HG03575 (cell line): ENCODE measurements around the gene ARHGEF11.

Experiments used
- ATAC-seq: cut with Tn5 transposase; IDR thresholded peaks from one replicate; pipeline ENCODE4 v1.9.1; 2021; ENCODE audit not compliant: unreplicated experiment, insufficient number of reproducible peaks, low FRiP score; ENCODE audit errors: extremely low read depth

Gene ARHGEF11

DNA sequence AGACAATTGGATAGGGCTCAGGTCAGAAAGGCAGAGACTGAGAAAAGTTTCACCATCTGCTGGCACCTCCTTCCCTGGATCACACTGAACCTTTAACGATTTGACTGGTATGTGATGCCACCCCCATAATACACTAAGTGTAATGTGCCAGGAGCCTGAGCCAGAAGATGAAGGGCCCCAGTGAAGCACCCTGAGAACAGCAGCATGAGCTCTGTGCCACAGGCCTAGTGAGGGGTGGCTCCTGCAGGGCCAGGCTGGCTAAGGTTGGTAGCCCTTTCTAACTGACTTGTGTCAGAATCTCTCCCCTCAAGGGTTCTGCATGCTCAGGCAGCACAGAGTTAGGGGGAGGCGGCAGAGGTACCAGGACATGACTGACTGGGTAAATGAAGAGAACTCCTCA is 38.9 kb downstream of the ARHGEF11 start:
- ATAC-seq = no peak

DNA sequence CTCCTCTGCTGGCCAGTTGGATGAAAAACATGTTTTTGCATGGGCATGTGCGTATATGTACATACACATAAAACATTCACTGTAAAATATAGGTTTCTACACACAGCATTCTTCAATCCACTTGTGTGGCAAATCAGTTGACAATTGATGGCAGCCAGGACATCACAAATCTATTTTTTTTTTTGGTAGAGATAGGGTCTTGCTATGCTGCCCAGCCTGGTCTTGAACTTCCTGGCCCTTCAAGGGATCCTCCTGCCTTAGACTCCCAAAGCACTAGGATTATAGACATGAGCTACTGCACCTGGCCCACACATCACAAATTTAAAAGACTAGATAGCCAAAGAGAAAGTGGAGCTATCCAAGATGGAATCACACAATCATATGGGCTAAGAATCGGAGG is 39.6 kb downstream of the ARHGEF11 start:
- no peak for ATAC-seq

DNA sequence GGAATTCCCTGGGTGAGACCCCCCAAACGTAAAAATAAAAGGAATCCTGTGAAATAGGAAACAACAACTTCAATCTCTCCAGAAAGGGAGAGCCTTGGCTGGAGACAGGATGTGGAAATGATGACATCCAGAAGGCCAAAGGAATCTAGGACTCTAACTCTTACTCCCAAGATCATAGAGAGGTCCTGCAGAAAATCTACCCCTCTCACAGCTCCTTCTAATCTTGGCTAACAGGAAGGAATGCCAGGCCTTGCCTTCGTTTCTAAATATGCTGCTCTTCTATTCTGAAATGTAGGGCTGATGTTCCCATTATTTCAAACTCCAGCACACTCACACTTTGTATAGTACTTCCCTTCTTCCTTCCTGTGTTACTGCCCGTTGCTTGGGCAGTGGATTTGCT is 40.7 kb downstream of the ARHGEF11 start:
- no peak for ATAC-seq

DNA sequence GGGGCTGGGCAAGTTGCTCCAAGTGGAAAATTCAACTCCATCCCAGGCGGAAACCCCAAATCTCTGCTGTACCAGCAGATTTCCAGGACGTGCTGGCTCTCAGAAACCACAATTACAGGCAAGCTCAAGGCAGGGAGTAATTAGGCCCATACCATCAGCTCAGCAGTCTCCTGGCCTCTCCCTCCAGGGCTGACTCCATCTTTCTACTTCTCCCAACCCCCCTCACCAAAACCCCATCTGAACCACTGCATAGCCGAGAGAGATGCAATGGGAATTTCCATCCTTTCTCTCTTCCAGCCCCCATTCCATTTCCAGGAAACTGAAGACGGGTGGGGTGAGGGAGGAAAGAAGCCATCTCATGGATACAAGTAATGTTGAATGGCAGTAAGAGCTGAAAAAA is 41.2 kb downstream of the ARHGEF11 start:
- no peak for ATAC-seq

DNA sequence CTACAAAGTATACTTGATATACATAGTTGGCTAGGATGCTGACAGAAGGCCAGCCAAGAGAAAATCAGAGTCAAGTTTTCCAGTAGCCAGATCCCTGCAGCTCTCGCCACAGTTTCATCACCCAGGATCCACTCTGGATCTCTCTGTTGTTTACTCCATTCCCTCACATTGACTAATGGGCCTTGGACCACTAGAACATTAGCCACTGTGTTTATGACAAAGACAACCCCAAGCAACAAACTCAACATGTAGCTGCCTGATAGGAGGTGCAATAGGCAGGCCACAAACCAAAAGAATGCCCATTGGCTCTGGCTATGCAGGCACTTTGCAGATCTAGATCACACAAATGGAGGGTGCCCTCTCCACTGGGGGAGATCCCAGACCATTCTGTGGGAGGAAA is 44.2 kb downstream of the ARHGEF11 start:
- ATAC-seq = no peak

DNA sequence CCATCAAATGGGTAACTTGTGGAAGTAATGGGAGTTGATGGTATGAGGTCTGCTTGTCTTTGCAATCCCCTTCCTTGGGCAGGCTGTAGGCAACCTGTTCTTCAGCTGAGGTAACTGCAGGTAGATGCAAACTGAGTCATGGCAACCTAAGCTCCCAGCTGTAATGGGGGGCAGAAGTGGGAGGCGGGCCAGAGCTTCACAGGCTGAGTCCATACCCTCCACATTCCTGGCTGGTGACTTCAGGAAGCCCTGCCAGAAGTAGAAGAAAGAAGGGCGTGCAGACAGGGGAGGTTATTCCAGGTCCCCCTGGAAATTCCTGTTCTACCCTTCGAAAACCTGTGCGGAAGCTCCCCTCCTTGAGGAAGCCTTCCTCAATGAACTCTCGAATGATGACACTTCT is 44.9 kb downstream of the ARHGEF11 start:
- no peak for ATAC-seq

DNA sequence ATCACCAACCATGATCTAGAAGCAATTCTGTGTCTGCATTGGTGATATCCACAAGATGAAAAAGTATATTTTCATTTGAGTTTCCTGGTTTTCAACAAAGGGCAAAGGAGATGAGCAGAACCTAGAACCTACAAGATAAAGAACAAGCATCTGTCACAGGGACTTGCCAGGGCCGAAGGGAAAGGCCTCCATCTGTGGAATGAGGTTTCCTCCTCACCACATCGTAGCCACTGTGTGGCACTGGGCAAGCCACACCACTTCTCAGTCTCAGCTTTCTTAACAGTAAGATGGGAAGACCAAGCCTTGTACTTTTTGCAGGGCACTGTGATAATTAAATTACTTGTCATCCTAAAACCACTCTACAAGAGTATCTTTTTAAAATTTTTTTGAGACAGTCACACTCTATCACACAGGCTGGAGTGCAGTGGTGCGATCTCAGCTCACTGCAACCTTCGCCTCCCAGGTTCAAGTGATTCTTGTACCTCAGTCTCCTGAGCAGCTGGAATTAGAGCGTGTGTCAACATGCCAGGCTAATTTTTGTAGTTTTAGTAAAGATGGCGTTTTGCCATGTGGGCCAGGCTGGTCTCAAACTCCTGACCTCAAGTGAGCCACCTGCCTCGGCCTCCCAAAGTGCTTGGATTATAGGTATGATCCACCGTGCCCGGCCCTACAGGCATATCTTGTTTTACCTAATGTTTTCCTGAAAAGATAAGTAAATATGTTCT is 45.8 kb downstream of the ARHGEF11 start:
- ATAC-seq = no peak

DNA sequence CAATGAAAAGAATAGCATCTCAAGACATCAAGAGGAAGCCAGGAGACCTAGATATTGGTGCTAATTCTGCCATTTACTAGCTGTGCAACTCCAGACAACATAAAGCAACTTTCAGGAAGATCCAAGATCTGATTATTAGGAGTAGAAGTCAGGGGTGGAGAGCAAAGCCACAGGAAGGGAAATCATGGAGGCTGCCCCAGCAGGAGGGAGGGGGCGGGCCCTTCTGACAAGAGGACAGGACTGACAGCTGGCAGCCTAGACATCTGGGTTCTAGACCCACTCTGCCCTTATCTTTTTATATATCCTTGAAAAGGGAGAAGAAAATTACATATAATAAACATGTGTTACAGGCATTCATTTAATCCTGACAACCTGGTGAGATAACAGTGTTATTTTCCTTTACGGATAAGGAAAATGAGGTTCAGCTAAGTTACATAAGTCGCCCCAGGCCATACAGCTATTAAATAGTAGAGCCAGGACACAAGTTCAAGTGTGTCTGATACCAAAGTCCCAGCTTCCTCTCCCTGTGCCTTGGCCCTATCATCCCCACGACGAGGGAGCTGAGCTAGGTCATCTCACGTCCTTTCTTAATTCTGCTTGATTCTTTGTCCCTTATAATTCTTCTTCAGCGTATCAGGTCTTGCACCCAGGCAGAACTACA is 46.6 kb downstream of the ARHGEF11 start:
- no peak for ATAC-seq

DNA sequence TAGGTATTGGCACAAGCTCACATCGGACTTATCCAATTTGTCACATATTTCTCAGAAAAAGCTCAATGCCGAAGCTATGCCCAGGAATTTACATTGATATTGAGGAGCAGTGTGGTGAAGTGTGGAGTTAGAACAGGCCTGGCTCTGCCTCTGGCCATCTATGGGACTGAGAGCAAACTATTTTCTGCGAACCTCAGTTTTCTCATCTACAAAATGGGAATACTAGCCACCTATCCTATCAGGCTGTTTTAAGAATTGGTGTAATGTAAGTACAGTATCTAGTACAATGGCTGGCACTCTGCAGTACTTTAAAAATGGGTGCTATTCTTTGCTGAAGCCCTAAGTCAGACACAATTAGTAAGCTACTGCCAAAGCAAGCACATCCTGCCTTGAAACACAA is 47.2 kb downstream of the ARHGEF11 start:
- ATAC-seq = no peak

DNA sequence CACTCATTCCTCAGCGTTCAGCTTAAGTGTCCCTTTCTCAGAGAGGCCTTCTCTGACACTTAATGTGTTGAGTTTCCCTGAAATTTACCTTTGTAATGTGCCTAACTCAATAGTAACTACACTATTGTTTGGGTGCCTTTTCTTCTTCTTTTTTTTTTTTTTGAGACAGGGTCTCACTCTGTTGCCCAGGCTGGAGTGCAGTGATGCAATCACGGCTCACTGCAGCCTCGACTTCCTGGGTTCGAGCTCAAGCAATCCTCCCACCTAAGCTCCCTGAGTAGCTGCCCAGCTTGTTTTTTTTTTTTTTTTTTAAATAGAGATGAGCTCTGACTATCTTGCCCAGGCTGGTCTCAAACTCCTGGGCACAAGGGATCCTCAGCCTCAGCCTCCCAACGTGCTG is 50.1 kb downstream of the ARHGEF11 start:
- ATAC-seq = no peak

DNA sequence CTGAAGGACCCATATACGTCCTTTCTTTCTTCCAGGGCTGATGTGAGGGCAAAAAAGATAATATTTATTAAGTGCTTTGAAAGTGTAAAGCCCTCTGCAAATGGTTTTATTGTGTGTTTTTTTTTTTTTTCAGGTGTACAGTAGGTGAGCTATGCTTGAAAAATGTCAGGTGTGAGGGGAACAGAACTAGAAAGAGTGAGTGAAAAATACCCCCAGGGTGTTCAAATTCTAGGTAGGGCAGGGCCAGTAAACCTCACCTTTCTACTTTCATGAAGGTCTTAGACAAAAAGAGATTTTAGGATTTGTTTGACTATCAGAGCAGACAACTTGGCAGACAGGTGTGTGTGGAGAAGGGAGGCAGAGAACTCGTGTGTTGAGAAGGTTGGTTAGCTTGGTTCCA is 51.3 kb downstream of the ARHGEF11 start:
- ATAC-seq = no peak

DNA sequence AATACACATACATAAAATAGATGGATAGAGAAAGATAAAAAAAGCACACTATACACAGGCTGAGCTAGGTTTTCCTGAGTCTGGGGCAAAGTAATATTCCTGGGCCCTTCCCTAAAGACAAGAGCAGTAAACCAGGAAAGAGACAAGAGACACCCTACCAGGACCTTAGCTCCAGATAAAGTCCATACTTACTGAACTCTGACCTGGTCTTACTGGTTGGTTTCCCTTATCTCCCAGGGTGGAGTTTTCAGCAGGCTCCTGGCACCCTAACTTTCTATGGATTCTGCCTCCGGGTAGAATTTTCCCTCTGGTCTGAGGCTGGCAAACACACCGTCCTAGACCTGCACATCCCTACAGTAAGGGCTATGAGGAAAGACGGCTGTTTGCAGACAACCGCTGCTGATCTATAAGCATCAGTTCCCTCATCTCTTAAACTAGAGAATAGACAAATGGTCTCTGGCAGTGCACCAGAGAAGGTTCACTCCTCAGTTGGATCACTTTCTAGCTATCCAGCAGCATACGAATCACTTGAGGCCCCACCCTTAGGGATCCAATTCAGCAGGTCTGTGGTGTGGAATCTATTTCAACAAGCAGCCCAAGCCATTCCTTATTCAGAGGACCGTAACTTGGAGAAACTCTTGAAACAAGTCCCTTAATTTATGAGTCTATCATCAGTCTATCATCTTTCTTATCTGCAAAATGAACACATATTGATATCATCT is 52.0 kb downstream of the ARHGEF11 start:
- ATAC-seq = no peak

DNA sequence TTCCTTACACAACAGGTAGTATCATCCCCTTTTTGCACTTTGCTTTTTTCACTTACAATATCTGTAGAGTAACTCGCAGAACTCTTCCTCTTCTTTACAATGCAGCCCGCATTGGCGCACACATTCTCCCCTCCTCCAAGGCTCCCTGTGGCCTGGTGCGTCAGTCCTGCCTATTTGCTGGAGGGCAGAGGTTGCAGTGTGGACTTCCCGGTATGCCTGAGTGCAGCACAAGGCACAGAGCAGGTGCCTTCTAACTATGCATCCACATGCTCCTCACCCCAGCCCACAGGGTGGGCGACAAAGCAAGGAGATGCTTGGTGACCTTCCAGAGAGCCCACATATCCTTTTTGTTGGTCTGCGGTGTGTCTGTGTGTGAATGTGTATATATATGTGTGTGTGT is 53.3 kb downstream of the ARHGEF11 start:
- ATAC-seq = no peak

DNA sequence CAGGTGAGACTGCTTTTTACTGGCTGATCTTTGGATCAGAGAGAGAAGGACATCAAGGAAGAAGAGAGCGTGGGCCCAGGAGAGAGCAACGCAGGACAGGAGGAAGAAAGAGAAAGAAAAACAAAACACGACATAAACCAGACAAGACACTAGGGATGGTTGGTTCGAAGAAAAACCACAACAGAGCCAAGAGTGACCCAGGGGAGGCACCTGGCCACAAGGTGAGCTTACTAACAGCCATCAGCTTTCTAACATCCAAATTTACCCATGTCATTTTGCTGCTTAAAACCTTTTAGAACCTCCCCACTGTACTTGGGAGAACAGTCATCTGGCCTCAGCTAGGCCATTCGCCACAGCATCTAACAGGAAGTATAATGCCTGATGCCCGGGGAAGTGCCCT is 57.8 kb downstream of the ARHGEF11 start:
- no peak for ATAC-seq

DNA sequence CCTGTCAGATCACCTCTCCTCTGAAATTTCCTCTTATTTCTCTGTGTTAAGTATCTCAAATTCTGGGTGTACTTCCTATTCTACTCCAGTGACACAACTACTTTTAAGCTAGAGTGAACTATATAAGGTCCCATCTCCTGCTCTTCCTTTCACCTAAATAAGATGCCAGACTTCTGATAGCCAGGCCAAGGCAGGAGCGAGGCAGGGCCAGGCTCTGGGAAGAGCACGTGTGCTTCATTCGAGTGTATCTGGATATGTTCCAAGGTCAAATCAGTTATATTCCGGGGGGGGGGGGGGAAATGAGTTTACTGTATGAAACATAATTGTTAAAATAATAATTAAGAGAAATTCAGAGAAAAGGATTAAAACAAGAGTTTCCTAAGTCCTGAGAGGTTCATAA is 65.0 kb downstream of the ARHGEF11 start:
- no peak for ATAC-seq

DNA sequence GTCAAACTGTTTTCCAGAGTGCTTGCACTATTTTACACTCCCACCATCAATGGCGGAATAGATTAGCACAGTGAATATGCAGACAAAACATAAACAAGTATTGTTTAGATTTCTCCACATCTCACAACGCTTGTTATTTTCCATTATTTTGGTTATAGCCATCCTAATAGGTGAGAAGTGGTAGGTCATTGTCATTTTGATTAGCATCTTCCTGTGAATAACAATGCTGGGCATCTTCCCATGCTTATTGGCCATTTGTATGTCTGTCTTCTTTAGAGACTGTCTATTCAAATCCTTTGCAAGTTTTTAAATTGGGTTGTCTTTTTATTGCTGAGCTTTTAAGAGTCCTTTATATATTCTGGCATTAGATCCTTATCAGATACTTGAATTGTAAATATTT is 70.5 kb downstream of the ARHGEF11 start:
- no peak for ATAC-seq

DNA sequence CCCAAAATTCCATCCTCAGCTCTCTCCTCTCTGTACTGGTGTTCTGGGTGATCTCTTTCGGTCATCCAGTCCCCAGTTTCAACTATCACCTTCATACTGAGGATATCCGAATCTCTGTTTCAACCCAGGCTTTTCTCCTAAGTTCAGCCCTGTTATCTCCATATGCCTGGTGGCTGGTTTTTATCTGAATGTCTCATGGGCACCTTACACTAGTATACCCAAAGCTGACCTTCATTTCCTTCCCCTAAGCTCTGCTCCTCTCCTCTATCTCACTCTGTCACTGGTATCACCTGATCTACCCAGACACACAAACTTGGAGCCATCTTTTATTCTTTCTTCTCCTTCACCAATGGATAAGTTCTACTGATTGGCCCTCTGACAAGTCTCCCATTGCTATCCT is 72.1 kb downstream of the ARHGEF11 start:
- no peak for ATAC-seq

DNA sequence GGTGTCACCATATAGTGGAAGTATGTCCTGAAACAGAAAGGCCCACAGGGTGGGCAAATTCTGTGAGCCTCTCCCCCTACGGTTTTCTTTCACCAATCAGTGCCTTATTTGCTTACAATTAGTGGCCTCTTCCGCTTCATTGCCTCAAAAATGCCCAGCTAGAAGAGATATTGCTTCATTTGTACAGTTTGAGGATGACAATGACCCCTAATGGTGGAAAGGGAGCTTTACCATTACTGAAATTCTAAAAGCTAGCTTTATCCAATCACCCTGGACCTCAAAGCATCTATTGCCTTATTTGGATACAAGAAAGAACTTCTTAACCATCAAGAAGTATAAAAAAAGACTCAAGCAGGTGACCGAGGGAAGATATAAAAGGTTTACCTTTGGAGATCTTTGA is 75.5 kb downstream of the ARHGEF11 start:
- ATAC-seq = no peak

DNA sequence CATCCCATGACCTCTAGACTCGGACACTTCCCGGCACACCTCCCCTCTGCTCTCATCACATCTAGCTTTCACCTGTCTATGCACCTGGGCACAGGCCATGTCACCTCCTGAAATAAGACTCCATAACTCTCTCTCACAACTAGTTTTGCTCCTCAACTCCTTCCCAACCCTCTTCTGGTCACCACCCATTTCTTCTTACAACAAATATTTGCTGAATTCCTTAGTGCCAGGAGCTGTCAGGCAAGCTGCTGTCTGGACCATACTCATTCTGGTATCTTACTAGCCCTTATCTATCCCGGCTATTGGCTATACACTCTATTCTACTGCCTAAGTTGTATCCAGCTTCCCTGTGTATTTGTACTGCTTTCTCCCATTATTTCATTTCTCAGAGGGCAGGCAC is 76.0 kb downstream of the ARHGEF11 start:
- no peak for ATAC-seq

DNA sequence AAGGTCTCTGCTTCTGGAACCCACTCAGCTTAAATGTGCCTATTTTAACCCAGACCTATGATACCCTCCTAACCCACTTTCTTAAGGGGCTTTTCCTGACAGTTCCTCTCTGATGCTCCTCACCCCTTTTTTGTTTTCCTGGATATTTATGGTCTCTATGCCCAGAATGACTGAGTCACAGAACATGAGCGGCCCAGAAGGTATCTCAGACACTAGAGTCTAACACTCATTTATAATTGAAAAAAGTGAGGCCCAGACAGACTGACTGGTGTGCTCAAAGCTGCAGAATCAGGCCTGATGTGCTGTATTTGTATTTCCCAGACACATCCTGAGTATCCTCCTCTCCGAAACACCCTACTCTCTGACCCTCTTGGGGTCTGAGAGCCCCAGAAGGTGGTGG is 81.1 kb downstream of the ARHGEF11 start:
- no peak for ATAC-seq
